HepG2 (cell line): ENCODE results near the gene HEATR5B. TPM values are rescaled to one million over a fixed set of nuclear protein-coding genes. Genes with fewer than 3 reads are reported as not detected.

ENCODE experiments used
- ATAC-seq: fragments of 200-7000 bp; cut with Tn5 transposase; 3 replicates; pipeline ENCODE4 v1.9.1; 2020; ENCODE audit warnings: mild to moderate bottlenecking, moderate library complexity
- BruUV-seq: library from RNA; stranded (reverse); fragments of 400-500 nt; replicated peaks from 2 replicates; lab custom pipeline; 2021; lab: Mats Ljungman, UMichigan
- CTCF ChIA-PET: fragments of 300-600 bp; formaldehyde crosslinking; extraction: SDS; loops from one replicate; lab custom pipeline; 2021; ENCODE audit warnings: low total read pairs, inconsistent platforms, low intra/inter-chr PET ratio; lab: Yijun Ruan, JAX
- POLR2A ChIA-PET: fragments of 350-600 bp; sonication (Branson Sonifier 250); formaldehyde crosslinking; loops from one replicate; lab custom pipeline; 2020; ENCODE audit warnings: antibody characterized with exemption, inconsistent platforms; lab: Yijun Ruan, JAX
- DNase-seq: peaks from one replicate; pipeline ENCODE4 v3.0.0-alpha.2; 2015; ENCODE audit warnings: low spot score
- FAIRE-seq: peaks from 3 replicates; lab custom pipeline; 2011; peaks lifted over from hg19 to GRCh38; lab: Jason Lieb, UNC
- H2AFZ ChIP-seq: one replicate; pipeline ENCODE4 v1.6.1; 2011; ENCODE audit warnings: low read length, inconsistent platforms
- H3K27ac ChIP-seq: fragments of 300-600 bp; 3 replicates; pipeline ENCODE4 v1.8.0; 2011; ENCODE audit warnings: mixed run types, mild to moderate bottlenecking, mixed read lengths, low read length, inconsistent platforms; ENCODE audit not compliant: insufficient read depth; ENCODE audit errors: extremely low read length
- H3K27me3 ChIP-seq, 2 experiments: fragments of 200-600 bp in 1 of 2; 2 replicates in 1 of 2; 3 replicates in 1 of 2; pipeline versions ENCODE4 v1.6.0 to v1.8.0; 2011; ENCODE audit warnings: low read length in 2 of 2, mild to moderate bottlenecking in 2 of 2, moderate library complexity in 2 of 2, inconsistent platforms in 1 of 2; ENCODE audit not compliant: insufficient read depth in 2 of 2, control insufficient read depth in 1 of 2
- H3K36me3 ChIP-seq, 2 experiments: fragments of 200-600 bp in 1 of 2; replicated peaks in 1 of 2; 2 replicates in 1 of 2; 3 replicates in 1 of 2; pipeline versions ENCODE4 v1.5.1 to v1.8.0; 2011; ENCODE audit warnings: low read length in 2 of 2, inconsistent platforms in 1 of 2; ENCODE audit not compliant: insufficient read depth in 2 of 2, control insufficient read depth in 1 of 2
- H3K4me1 ChIP-seq: 2 replicates; pipeline ENCODE4 v1.5.1; 2012; ENCODE audit warnings: low read length, inconsistent platforms; ENCODE audit not compliant: insufficient read depth
- H3K4me2 ChIP-seq: 2 replicates; pipeline ENCODE4 v1.6.0; 2011; ENCODE audit warnings: low read depth, low read length, inconsistent platforms
- H3K4me3 ChIP-seq, 3 experiments: fragments of 200-600 bp in 1 of 3; sonication (generic), shearing (Covaris generic) in 1 of 3; replicated peaks in 1 of 3; 2 replicates each; pipeline ENCODE4 v1.5.1; 2011 to 2016; ENCODE audit warnings: low read length in 3 of 3, inconsistent platforms in 2 of 3, low read depth in 2 of 3, mild to moderate bottlenecking in 2 of 3, control low read depth in 1 of 3, mixed read lengths in 1 of 3; ENCODE audit not compliant: insufficient read depth in 1 of 3
- H3K79me2 ChIP-seq: one replicate; pipeline ENCODE4 v1.6.1; 2011; ENCODE audit warnings: low read length, inconsistent platforms; ENCODE audit not compliant: insufficient read depth
- H3K9ac ChIP-seq: 2 replicates; pipeline ENCODE4 v1.6.0; 2011; ENCODE audit warnings: mild to moderate bottlenecking, low read depth, low read length, inconsistent platforms; ENCODE audit not compliant: insufficient read depth
- H3K9me3 ChIP-seq: 2 replicates; pipeline ENCODE4 v1.5.1; 2012; ENCODE audit warnings: mild to moderate bottlenecking, low read length
- H4K20me1 ChIP-seq: 2 replicates; pipeline ENCODE4 v1.6.0; 2011; ENCODE audit warnings: inconsistent platforms, mild to moderate bottlenecking, low read length, moderate library complexity; ENCODE audit not compliant: insufficient read depth
- CERS6 ChIP-seq: sonication (generic); formaldehyde crosslinking; IDR thresholded peaks from 2 replicates; pipeline ENCODE4 v1.5.0; 2020; ENCODE audit warnings: missing genetic modification reagents
- EEA1 ChIP-seq: sonication (generic); formaldehyde crosslinking; IDR thresholded peaks from 2 replicates; pipeline ENCODE4 v1.5.1; 2020; ENCODE audit warnings: mild to moderate bottlenecking, missing genetic modification reagents, borderline replicate concordance
- IRF1 ChIP-seq: sonication (generic); formaldehyde crosslinking; IDR thresholded peaks from 2 replicates; pipeline ENCODE4 v1.4.0; 2020; ENCODE audit warnings: low read depth, mild to moderate bottlenecking, missing genetic modification reagents
- KLF6 ChIP-seq: IDR thresholded peaks from 2 replicates; pipeline ENCODE4 v1.8.0; 2016; ENCODE audit warnings: missing biosample characterization, missing genetic modification reagents
- PHF5A ChIP-seq: IDR thresholded peaks from one replicate; pipeline ENCODE4 v1.6.1; 2018; ENCODE audit warnings: low read depth, missing genetic modification reagents; ENCODE audit not compliant: unreplicated experiment
- PHF8 ChIP-seq: sonication (generic); formaldehyde crosslinking; IDR thresholded peaks from 2 replicates; pipeline ENCODE4 v1.5.0; 2020; ENCODE audit warnings: missing genetic modification reagents
- SNAI1 ChIP-seq: sonication (generic); formaldehyde crosslinking; IDR thresholded peaks from 2 replicates; pipeline ENCODE4 v1.5.0; 2020; ENCODE audit warnings: mild to moderate bottlenecking, missing genetic modification reagents, borderline replicate concordance
- TAF1 ChIP-seq: sonication (generic); formaldehyde crosslinking; IDR thresholded peaks from 2 replicates; pipeline ENCODE4 v1.4.0; 2020; ENCODE audit warnings: missing genetic modification reagents
- ZFY ChIP-seq: sonication (generic); formaldehyde crosslinking; IDR thresholded peaks from 2 replicates; pipeline ENCODE4 v1.4.0; 2020; ENCODE audit warnings: missing genetic modification reagents
- ZNF572 ChIP-seq: sonication (generic); formaldehyde crosslinking; IDR thresholded peaks from 2 replicates; pipeline ENCODE4 v1.5.1; 2020; ENCODE audit warnings: mild to moderate bottlenecking, missing genetic modification reagents
- WGBS: methylation state at CpG from one replicate; pipeline ENCODE4 v1.1.6; 2017; ENCODE audit warnings: low lambda C conversion rate; 5-methylcytosine and 5-hydroxymethylcytosine counted together
- in situ Hi-C: cut with HindIII; loops from 2 replicates; pipeline ENCODE4 v1.10.0; 2017; ENCODE audit warnings: low pct_unique_long_range_greater_than_20kb; ENCODE audit not compliant: extremely low pct_ligation_motif_present
- intact Hi-C: fragments of 100-400 bp; cut with micrococcal nuclease; formaldehyde crosslinking; loops from one replicate; pipeline ENCODE4 v1.10.0; 2022; ENCODE audit not compliant: unreplicated experiment
- polyA plus RNA-seq, 8 experiments: library from polyadenylated mRNA; depleted of rRNA in 3 of 8; stranded (reverse) in 7 of 8; unstranded in 1 of 8; fragments of >200 nt; fragmentation: Illumina TruSeq in 4 of 8; extraction: Trizol in 4 of 8; gene quantifications; 2 replicates each; pipeline versions ENCODE4 v1.2.1 to v1.2.3, GENCODE V29; 2011 to 2016; ENCODE audit warnings: low read depth in 4 of 8, missing spikeins in 1 of 8, mixed read lengths in 1 of 8; ENCODE audit not compliant: insufficient read depth in 1 of 8
- total RNA-seq, 5 experiments: library from RNA; depleted of rRNA; stranded (reverse); fragments of >200 nt; fragmentation: Illumina TruSeq; extraction: Trizol; gene quantifications; 2 replicates each; pipeline ENCODE4 v1.2.3, GENCODE V29; 2016; ENCODE audit warnings: low read depth in 1 of 5
- TF ChIP-seq, protein P1 (sequence below): sonication (generic); formaldehyde crosslinking; IDR thresholded peaks from 2 replicates; pipeline ENCODE4 v1.8.1; 2023; ENCODE audit warnings: mild to moderate bottlenecking, moderate library complexity, missing genetic modification reagents

HEATR5B gene
- total and polyA plus RNA-seq, 2 of the 13 experiments (the other 11 are each of a cell fraction or from before 2014, with no cell fraction given), result 12.7 to 16.3 TPM

GRCh38 chr2:37020212-37020886 lies 63.8 kb downstream of the HEATR5B start:
- ChIA-PET POLR2A (no interaction called here), CTCF (no interaction called here)
- Histone ChIP-seq H2AFZ (no peak overlapping the region), H3K36me3 (peaks cover 4 to 24% of the 10 kb centered on the region in 2 experiments), H3K79me2 (no peaks in the 10 kb centered on the region), H3K27me3 (no peaks in the 10 kb centered on the region), H3K4me1 (no peaks in the 10 kb centered on the region), H3K4me3 (no peak overlapping the region), H3K9ac (no peak overlapping the region)
- ATAC-seq (no peak), FAIRE-seq (no peak)
- WGBS, result 96% methylated on average over 5 of the region's 5 CpGs
- in situ Hi-C loops, result loop anchor here (10.0 kb wide), 1 partner anchor 236 kb away; no protein-coding TSS in a partner anchor
- no peak for TF ChIP-seq TAF1 (CRISPR knock-in tag)
- TF ChIP-seq PHF8 (CRISPR knock-in tag), result no peak
- TF ChIP-seq SNAI1 (CRISPR knock-in tag), result no peak
- TF ChIP-seq ZFY (CRISPR knock-in tag), result no peak
- TF ChIP-seq IRF1 (CRISPR knock-in tag), result no peak
- no peak for TF ChIP-seq PHF5A
- no peak for TF ChIP-seq ZNF572 (CRISPR knock-in tag)
- TF ChIP-seq CERS6 (CRISPR knock-in tag), result no peak
- TF ChIP-seq, protein P1, sequence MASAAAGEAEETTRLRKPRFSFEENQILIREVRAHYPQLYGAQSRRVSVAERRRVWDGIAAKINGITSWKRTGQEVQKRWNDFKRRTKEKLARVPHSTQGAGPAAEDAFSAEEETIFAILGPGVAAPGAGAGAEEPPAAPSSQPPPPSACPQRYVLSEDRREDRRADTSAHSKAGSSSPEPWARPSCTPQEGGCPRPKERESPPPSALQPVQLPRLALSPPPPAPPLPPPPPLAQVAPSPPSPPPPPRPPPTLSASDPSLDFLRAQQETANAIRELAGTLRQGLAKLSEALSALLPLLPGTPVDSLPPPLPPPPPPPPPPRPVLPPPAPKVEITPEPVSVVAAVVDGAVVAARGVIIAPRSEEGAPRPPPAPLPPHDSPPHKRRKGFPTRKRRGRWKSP, result no peak
- TF ChIP-seq EEA1 (CRISPR knock-in tag), result no peak
- no peak for TF ChIP-seq KLF6 (CRISPR knock-in tag)
- TF ChIP-seq, all 625 proteins: peak for 0
- intact Hi-C loops, result no loop called here
- H3K4me2 ChIP-seq, result no peak overlapping the region
- H4K20me1 ChIP-seq, result no peaks in the 10 kb centered on the region
- no peaks in the 10 kb centered on the region for H3K9me3 ChIP-seq
- no peak overlapping the region for H3K27ac ChIP-seq
- BruUV-seq, result no TSS peak
- no peak for DNase-seq
